ENCODE results near the gene SCP2. TPM values are rescaled to one million over a fixed set of nuclear protein-coding genes. Genes with fewer than 3 reads are reported as not detected.
A peak's percentile ranks its signal among the peaks of the same experiment; 100 is the strongest.
"Not testable (repeated sequence)": the region's sequence is repeated elsewhere in the genome, so short reads cannot be mapped to it uniquely, and the experiment has no call there.

SCP2 gene
- total RNA-seq, 2 donors from 2014 or later: 124 to 241 TPM

- H3K9me3 ChIP-seq: no peaks in the 10 kb centered on the region
- H3K27me3 ChIP-seq (replicated peaks; ENCODE audit: insufficient read depth): no peaks in the 10 kb centered on the region
- no peak overlapping the region for H3K27ac ChIP-seq
- no peak for TF ChIP-seq POLR2A (IDR thresholded peaks at IDR 0.05)
- TF ChIP-seq POLR2AphosphoS5 (IDR thresholded peaks at IDR 0.05): no peak
- TF ChIP-seq CTCF (IDR thresholded peaks at IDR 0.05): no peak
- intact Hi-C loops (cut with DNase I): no loop called here
- no peaks in the 10 kb centered on the region for H3K4me1 ChIP-seq (replicated peaks)
- DNase-seq (ENCODE audit: low spot score): no peak
- no peak overlapping the region for H3K4me3 ChIP-seq
- H3K36me3 ChIP-seq: no peaks in the 10 kb centered on the region
Measured at GRCh38 chr1:53001128-53001527, 74.1 kb downstream of the SCP2 start.

GRCh38 chr1:53006612-53007011, 79.5 kb downstream of the SCP2 start:
- H3K9me3 ChIP-seq; H3K36me3 ChIP-seq; H3K27ac ChIP-seq; H3K4me1 ChIP-seq (replicated peaks); DNase-seq (ENCODE audit: low spot score); intact Hi-C loops (cut with DNase I); H3K4me3 ChIP-seq; H3K27me3 ChIP-seq (replicated peaks; ENCODE audit: insufficient read depth): not testable (repeated sequence)
- WGBS: 92% methylated on average over 2 of the region's 2 CpGs

GRCh38 chr1:53010247-53010646, 83.2 kb downstream of the SCP2 start:
- H3K27ac ChIP-seq; intact Hi-C loops (cut with DNase I); H3K4me1 ChIP-seq (replicated peaks); H3K36me3 ChIP-seq; H3K27me3 ChIP-seq (replicated peaks; ENCODE audit: insufficient read depth); H3K9me3 ChIP-seq; DNase-seq (ENCODE audit: low spot score); H3K4me3 ChIP-seq: not testable (repeated sequence)
- WGBS: 91% methylated on average over 4 of the region's 4 CpGs

GRCh38 chr1:53011175-53011574, 84.1 kb downstream of the SCP2 start:
- 52% methylated on average over 4 of the region's 4 CpGs for WGBS
- H3K4me3 ChIP-seq: no peak overlapping the region

GRCh38 chr1:53014791-53015507, 87.9 kb downstream of the SCP2 start:
- no peaks in the 10 kb centered on the region for H3K36me3 ChIP-seq
- DNase-seq (ENCODE audit: low spot score): peak; percentile 75
- peak overlapping the region; percentile 38 to 54 for H3K27ac ChIP-seq
- H3K27me3 ChIP-seq (replicated peaks; ENCODE audit: insufficient read depth): no peaks in the 10 kb centered on the region
- intact Hi-C loops (cut with DNase I): no loop called here
- under 1% methylated on average over 9 of the region's 9 CpGs for WGBS
- H3K4me1 ChIP-seq (replicated peaks): no peaks in the 10 kb centered on the region
- no peak for TF ChIP-seq POLR2A (IDR thresholded peaks at IDR 0.05)
- peak; percentile 91 for TF ChIP-seq POLR2AphosphoS5 (IDR thresholded peaks at IDR 0.05)
- H3K4me3 ChIP-seq: peak overlapping the region; percentile 38 to 40
- H3K9me3 ChIP-seq: no peaks in the 10 kb centered on the region

More at GRCh38 chr1:53011175-53011574, 84.1 kb downstream of the SCP2 start:
- Histone ChIP-seq H3K27ac (no peak overlapping the region), H3K27me3 (replicated peaks; ENCODE audit: insufficient read depth) (no peaks in the 10 kb centered on the region), H3K9me3 (no peaks in the 10 kb centered on the region), H3K36me3 (no peaks in the 10 kb centered on the region), H3K4me1 (replicated peaks) (no peaks in the 10 kb centered on the region)
- intact Hi-C loops (cut with DNase I): no loop called here
- no peak for TF ChIP-seq POLR2A (IDR thresholded peaks at IDR 0.05)
- no peak for TF ChIP-seq CTCF (IDR thresholded peaks at IDR 0.05)
- TF ChIP-seq POLR2AphosphoS5 (IDR thresholded peaks at IDR 0.05): no peak
- DNase-seq (ENCODE audit: low spot score): no peak

GRCh38 chr1:53015508-53015860, 88.4 kb downstream of the SCP2 start:
- intact Hi-C loops (cut with DNase I): no loop called here
- Histone ChIP-seq H3K27ac (peak overlapping the region in 1 of 2 donors; percentile 38), H3K4me3 (peak overlapping the region; percentile 38 to 40), H3K4me1 (replicated peaks) (no peaks in the 10 kb centered on the region), H3K9me3 (no peaks in the 10 kb centered on the region), H3K36me3 (no peaks in the 10 kb centered on the region), H3K27me3 (replicated peaks; ENCODE audit: insufficient read depth) (no peaks in the 10 kb centered on the region)
- TF ChIP-seq CTCF (IDR thresholded peaks at IDR 0.05) (no peak), POLR2AphosphoS5 (IDR thresholded peaks at IDR 0.05) (no peak), POLR2A (IDR thresholded peaks at IDR 0.05) (no peak)
- no peak for DNase-seq (ENCODE audit: low spot score)
- WGBS: 22% methylated on average over 3 of the region's 3 CpGs
